ENCODE results near the gene MRNIP.

The MRNIP gene

GRCh38 chr5:179821298-179822058, 37.1 kb downstream of the MRNIP start:
- DNase-seq (ENCODE audit: low read depth) = peak; percentile 75

GRCh38 chr5:179820483-179821297, 37.9 kb downstream of the MRNIP start, which contains the start of gene SQSTM1:
Gene SQSTM1 (plus strand): TSS chr5:179820905. CDS start chr5:179820937, 32 bp downstream.
- peak; percentile 77 for DNase-seq (ENCODE audit: low read depth)

- DNase-seq (ENCODE audit: low read depth) = no peak
These were observed 38.5 kb downstream of the MRNIP start for GRCh38 chr5:179820127-179820482.

- DNase-seq (ENCODE audit: low read depth) = no peak
These were observed 39.1 kb downstream of the MRNIP start for GRCh38 chr5:179819296-179820126.

- DNase-seq (ENCODE audit: low read depth) = peak; percentile 78
These were observed 39.8 kb downstream of the MRNIP start for GRCh38 chr5:179818746-179819295.

GRCh38 chr5:179817890-179818745, 40.5 kb downstream of the MRNIP start:
- DNase-seq (ENCODE audit: low read depth) = no peak

GRCh38 chr5:179817470-179817840, 41.2 kb downstream of the MRNIP start:
- no peak for DNase-seq (ENCODE audit: low read depth)

GRCh38 chr5:179816796-179817469, 41.7 kb downstream of the MRNIP start:
- no peak for DNase-seq (ENCODE audit: low read depth)

- no peak for DNase-seq (ENCODE audit: low read depth)
These were observed 42.2 kb downstream of the MRNIP start for GRCh38 chr5:179816401-179816795.

GRCh38 chr5:179815491-179816249, 42.9 kb downstream of the MRNIP start:
- no peak for DNase-seq (ENCODE audit: low read depth)

GRCh38 chr5:179814090-179814489, 44.5 kb downstream of the MRNIP start:
- no peak for DNase-seq (ENCODE audit: low read depth)

GRCh38 chr5:179812997-179813607, 45.5 kb downstream of the MRNIP start:
- DNase-seq (ENCODE audit: low read depth) = no peak

- no peak for DNase-seq (ENCODE audit: low read depth)
These were observed 46.3 kb downstream of the MRNIP start for GRCh38 chr5:179812135-179812825.

- DNase-seq (ENCODE audit: low read depth) = peak; percentile 45
These were observed 52.2 kb downstream of the MRNIP start, which contains the start of gene MGAT4B for GRCh38 chr5:179806250-179807048. Gene MGAT4B (minus strand): TSS chr5:179806866. CDS start chr5:179806583, 283 bp downstream.

- no peak for DNase-seq (ENCODE audit: low read depth)
These were observed 52.9 kb downstream of the MRNIP start for GRCh38 chr5:179805529-179806249.

- DNase-seq (ENCODE audit: low read depth) = no peak
These were observed 53.5 kb downstream of the MRNIP start for GRCh38 chr5:179805070-179805528.

GRCh38 chr5:179804555-179804947, 54.1 kb downstream of the MRNIP start:
- DNase-seq (ENCODE audit: low read depth) = no peak
